K562 (cell line): ENCODE results near the gene RCL1. TPM values are rescaled to one million over a fixed set of nuclear protein-coding genes. Genes with fewer than 3 reads are reported as not detected.

Source experiments
- ARID4B ChIP-seq: sonication (generic); formaldehyde crosslinking; IDR thresholded peaks from 2 replicates; pipeline ENCODE4 v1.8.0; 2022; ENCODE audit warnings: mild to moderate bottlenecking, missing genetic modification reagents
- CBFB ChIP-seq: sonication (generic); formaldehyde crosslinking; IDR thresholded peaks from 2 replicates; pipeline ENCODE4 v1.4.0; 2020; ENCODE audit warnings: mild to moderate bottlenecking, missing genetic modification reagents
- CBX5 ChIP-seq: IDR thresholded peaks from 2 replicates; pipeline ENCODE4 v1.6.1; 2014; ENCODE audit warnings: low read depth, borderline replicate concordance
- KAT2B ChIP-seq: IDR thresholded peaks from one replicate; pipeline ENCODE4 v1.6.1; 2012; ENCODE audit warnings: low read depth, mild to moderate bottlenecking, control low read depth, inconsistent platforms, low read length, moderate library complexity
- MAZ ChIP-seq, 2 experiments: fragments of 450-650 bp in 1 of 2; sonication (generic) in 1 of 2; formaldehyde crosslinking; IDR thresholded peaks in 1 of 2; conservative IDR thresholded peaks in 1 of 2; 2 replicates each; pipeline versions ENCODE4 v1.4.0 to v1.5.0; 2020; ENCODE audit warnings: mild to moderate bottlenecking in 1 of 2, missing genetic modification reagents in 1 of 2
- SMARCC2 ChIP-seq: fragments of 450-650 bp; IDR thresholded peaks from 2 replicates; pipeline ENCODE4 v1.6.1; 2017; ENCODE audit warnings: antibody characterized with exemption, moderate library complexity, mild to moderate bottlenecking, low read depth
- TCF7 ChIP-seq: sonication (generic); IDR thresholded peaks from 2 replicates; pipeline ENCODE4 v1.6.1; 2016; ENCODE audit warnings: antibody characterized with exemption, borderline replicate concordance
- YY1 ChIP-seq, 3 experiments: IDR thresholded peaks; 2 replicates each; pipeline ENCODE4 v1.6.1; 2011; ENCODE audit warnings: low read length in 2 of 3, mild to moderate bottlenecking in 2 of 3, moderate library complexity in 2 of 3, borderline replicate concordance in 1 of 3, control low read depth in 1 of 3, low read depth in 1 of 3; ENCODE audit not compliant: insufficient read depth in 3 of 3, insufficient replicate concordance in 2 of 3, control insufficient read depth in 1 of 3, insufficient read length in 1 of 3; ENCODE audit errors: extremely low read depth in 1 of 3
- ZNF212 ChIP-seq: fragments of 450-650 bp; formaldehyde crosslinking; IDR thresholded peaks from 2 replicates; pipeline ENCODE4 v1.4.0; 2020; ENCODE audit warnings: mild to moderate bottlenecking
- ZNF444 ChIP-seq: fragments of 250-450 bp; sonication (Bioruptor Pico); IDR thresholded peaks from 2 replicates; pipeline ENCODE4 v1.4.0; 2020; ENCODE audit warnings: mild to moderate bottlenecking, moderate library complexity
- ZNF764 ChIP-seq: fragments of 250-450 bp; sonication (Bioruptor Pico); IDR thresholded peaks from 2 replicates; pipeline ENCODE4 v1.4.0; 2020; ENCODE audit warnings: low read depth, mild to moderate bottlenecking, moderate library complexity
- ZNF785 ChIP-seq: fragments of 250-450 bp; sonication (Bioruptor Pico); IDR thresholded peaks from 2 replicates; pipeline ENCODE4 v1.4.0; 2020; ENCODE audit warnings: mild to moderate bottlenecking
- polyA plus RNA-seq, 8 experiments: library from polyadenylated mRNA; depleted of rRNA in 4 of 8; stranded (reverse) in 5 of 8; unstranded in 3 of 8; fragments of >200 nt; fragmentation: Nextera tagmentation in 2 of 8; fragmentation: Illumina TruSeq in 1 of 8; extraction: Ambion mirVana in 2 of 8; extraction: Trizol in 1 of 8; gene quantifications; 2 replicates each; pipeline versions ENCODE4 v1.2.1 to v1.2.3, GENCODE V29; 2011 to 2014; ENCODE audit warnings: inconsistent platforms in 1 of 8, missing spikeins in 1 of 8
- total RNA-seq, 7 experiments: library from RNA; depleted of rRNA in 6 of 7; stranded (reverse); fragments of >200 nt in 6 of 7; fragmentation: Illumina TruSeq in 2 of 7; extraction: Trizol in 2 of 7; gene quantifications; 2 replicates each; pipeline versions ENCODE4 v1.2.1 to v1.2.3, GENCODE V29; 2011 to 2021; ENCODE audit warnings: low replicate concordance in 1 of 7
- TF ChIP-seq, protein P1 (sequence below): sonication (generic); formaldehyde crosslinking; IDR thresholded peaks from 2 replicates; pipeline ENCODE4 v1.8.1; 2023; ENCODE audit warnings: mild to moderate bottlenecking, missing genetic modification reagents
- TF ChIP-seq, protein P2 (sequence below): conservative IDR thresholded peaks from 2 replicates; pipeline ENCODE4 v1.6.1; 2011; ENCODE audit warnings: low read depth, mild to moderate bottlenecking, low read length; ENCODE audit not compliant: control insufficient read depth
- TF ChIP-seq, protein P3 (sequence below): fragments of 450-650 bp; formaldehyde crosslinking; IDR thresholded peaks from 2 replicates; pipeline ENCODE4 v1.4.0; 2022; ENCODE audit warnings: mild to moderate bottlenecking, moderate library complexity
- TF ChIP-seq, protein P4 (sequence below): IDR thresholded peaks from 2 replicates; pipeline ENCODE4 v1.6.1; 2011; ENCODE audit not compliant: insufficient read length; ENCODE audit errors: extremely low read depth

RCL1 gene
- total and polyA plus RNA-seq, 9 of the 15 experiments (the other 6 are each of a cell fraction or from before 2014, with no cell fraction given) = 24.0 to 67.7 (median 38.6) TPM

- TF ChIP-seq, protein P1, sequence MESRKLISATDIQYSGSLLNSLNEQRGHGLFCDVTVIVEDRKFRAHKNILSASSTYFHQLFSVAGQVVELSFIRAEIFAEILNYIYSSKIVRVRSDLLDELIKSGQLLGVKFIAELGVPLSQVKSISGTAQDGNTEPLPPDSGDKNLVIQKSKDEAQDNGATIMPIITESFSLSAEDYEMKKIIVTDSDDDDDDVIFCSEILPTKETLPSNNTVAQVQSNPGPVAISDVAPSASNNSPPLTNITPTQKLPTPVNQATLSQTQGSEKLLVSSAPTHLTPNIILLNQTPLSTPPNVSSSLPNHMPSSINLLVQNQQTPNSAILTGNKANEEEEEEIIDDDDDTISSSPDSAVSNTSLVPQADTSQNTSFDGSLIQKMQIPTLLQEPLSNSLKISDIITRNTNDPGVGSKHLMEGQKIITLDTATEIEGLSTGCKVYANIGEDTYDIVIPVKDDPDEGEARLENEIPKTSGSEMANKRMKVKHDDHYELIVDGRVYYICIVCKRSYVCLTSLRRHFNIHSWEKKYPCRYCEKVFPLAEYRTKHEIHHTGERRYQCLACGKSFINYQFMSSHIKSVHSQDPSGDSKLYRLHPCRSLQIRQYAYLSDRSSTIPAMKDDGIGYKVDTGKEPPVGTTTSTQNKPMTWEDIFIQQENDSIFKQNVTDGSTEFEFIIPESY (CRISPR knock-in tag) = no peak
- TF ChIP-seq ARID4B (no peak), CBX5 (no peak), KAT2B (no peak), ZNF764 (no peak), CBFB (CRISPR knock-in tag) (no peak), ZNF212 (CRISPR knock-in tag) (no peak), YY1 (IDR thresholded peaks at IDR 0.05; ENCODE audit: borderline replicate concordance in 1 of 3, control insufficient read depth in 1 of 3, extremely low read depth in 1 of 3, insufficient read depth in 3 of 3, insufficient read length in 1 of 3, insufficient replicate concordance in 2 of 3, low read depth in 1 of 3, low read length in 2 of 3) (no peak), ZNF444 (CRISPR knock-in tag) (no peak), TCF7 (no peak), ZNF785 (no peak), SMARCC2 (peak; percentile 19; the same call in 1 of the 2 replicates), MAZ (CRISPR knock-in tag; conservative IDR thresholded peaks at IDR 0.05 in 1 of 2, IDR thresholded peaks at IDR 0.05 in 1 of 2) (no peak)
- TF ChIP-seq, protein P2, sequence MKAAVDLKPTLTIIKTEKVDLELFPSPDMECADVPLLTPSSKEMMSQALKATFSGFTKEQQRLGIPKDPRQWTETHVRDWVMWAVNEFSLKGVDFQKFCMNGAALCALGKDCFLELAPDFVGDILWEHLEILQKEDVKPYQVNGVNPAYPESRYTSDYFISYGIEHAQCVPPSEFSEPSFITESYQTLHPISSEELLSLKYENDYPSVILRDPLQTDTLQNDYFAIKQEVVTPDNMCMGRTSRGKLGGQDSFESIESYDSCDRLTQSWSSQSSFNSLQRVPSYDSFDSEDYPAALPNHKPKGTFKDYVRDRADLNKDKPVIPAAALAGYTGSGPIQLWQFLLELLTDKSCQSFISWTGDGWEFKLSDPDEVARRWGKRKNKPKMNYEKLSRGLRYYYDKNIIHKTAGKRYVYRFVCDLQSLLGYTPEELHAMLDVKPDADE = no peak
- TF ChIP-seq, protein P3, sequence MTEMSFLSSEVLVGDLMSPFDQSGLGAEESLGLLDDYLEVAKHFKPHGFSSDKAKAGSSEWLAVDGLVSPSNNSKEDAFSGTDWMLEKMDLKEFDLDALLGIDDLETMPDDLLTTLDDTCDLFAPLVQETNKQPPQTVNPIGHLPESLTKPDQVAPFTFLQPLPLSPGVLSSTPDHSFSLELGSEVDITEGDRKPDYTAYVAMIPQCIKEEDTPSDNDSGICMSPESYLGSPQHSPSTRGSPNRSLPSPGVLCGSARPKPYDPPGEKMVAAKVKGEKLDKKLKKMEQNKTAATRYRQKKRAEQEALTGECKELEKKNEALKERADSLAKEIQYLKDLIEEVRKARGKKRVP (CRISPR knock-in tag) = no peak
- TF ChIP-seq, protein P4, sequence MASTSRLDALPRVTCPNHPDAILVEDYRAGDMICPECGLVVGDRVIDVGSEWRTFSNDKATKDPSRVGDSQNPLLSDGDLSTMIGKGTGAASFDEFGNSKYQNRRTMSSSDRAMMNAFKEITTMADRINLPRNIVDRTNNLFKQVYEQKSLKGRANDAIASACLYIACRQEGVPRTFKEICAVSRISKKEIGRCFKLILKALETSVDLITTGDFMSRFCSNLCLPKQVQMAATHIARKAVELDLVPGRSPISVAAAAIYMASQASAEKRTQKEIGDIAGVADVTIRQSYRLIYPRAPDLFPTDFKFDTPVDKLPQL = no peak
These were observed 72.9 kb downstream of the RCL1 start (continued) for GRCh38 chr9:4865681-4866080.
